Adrenal gland (tissue), 5 donors: ENCODE data around the gene ERC2.

ENCODE experiments used
- POLR2A ChIP-seq, 2 donors: fragments of 450-650 bp; IDR thresholded peaks; one replicate each; pipeline ENCODE4 v1.6.1; 2017; ENCODE audit warnings: antibody characterized with exemption in 2 of 2, mild to moderate bottlenecking in 2 of 2, moderate library complexity in 1 of 2
- TF ChIP-seq, protein P1 (sequence below), 6 experiments: fragments of 450-650 bp in 4 of 6; fragments of 200-600 bp in 2 of 6; sonication (generic) in 1 of 6; IDR thresholded peaks; 1 replicate in 5 of 6; 2 replicates in 1 of 6; pipeline versions ENCODE4 v1.5.1 to v1.8.0; 2016 to 2021; ENCODE audit warnings: antibody characterized with exemption in 6 of 6, mild to moderate bottlenecking in 2 of 6, moderate library complexity in 1 of 6
- donor health status: DM: no; HTN: no; CAD: no.

DNA sequence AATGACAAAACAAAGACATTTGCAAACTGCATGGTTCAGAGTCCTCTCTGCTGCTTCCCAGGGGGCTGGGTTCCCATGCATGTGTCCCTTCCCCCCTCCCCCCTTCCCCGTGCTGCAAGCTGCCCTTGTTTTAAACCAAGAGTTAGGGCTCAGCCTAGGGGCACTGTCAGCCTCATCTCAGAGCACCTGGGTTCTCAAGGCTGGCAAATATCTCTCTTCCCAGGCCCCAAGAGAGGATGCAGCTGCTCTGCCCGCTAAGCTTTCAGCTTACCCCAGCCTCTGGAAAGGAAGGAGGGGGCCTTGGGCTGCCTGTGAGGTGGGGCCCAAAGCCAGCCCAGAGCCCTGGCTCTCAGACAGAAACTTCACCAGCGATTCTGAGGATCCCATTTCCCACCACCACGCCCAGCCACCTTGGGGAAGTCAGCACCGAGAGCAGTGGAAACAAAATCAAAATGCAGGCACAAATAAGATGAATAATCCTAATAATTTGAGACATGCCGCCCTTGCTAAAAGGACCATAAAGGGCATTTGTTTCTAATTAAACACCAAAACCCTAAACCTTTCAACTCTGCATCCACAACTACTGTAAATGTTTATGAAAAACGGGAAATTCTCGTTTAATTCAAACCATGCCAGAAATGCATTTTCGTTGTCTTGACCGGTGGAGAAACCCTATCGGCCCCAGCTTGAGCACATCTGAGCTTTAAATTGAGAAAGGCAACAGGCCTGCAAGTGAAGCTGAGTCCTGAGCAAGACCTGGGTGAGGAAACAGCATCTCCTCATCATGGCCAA lies 913.4 kb downstream of the ERC2 start:
- no peak for TF ChIP-seq POLR2A (IDR thresholded peaks at IDR 0.05)
- TF ChIP-seq, protein P1, sequence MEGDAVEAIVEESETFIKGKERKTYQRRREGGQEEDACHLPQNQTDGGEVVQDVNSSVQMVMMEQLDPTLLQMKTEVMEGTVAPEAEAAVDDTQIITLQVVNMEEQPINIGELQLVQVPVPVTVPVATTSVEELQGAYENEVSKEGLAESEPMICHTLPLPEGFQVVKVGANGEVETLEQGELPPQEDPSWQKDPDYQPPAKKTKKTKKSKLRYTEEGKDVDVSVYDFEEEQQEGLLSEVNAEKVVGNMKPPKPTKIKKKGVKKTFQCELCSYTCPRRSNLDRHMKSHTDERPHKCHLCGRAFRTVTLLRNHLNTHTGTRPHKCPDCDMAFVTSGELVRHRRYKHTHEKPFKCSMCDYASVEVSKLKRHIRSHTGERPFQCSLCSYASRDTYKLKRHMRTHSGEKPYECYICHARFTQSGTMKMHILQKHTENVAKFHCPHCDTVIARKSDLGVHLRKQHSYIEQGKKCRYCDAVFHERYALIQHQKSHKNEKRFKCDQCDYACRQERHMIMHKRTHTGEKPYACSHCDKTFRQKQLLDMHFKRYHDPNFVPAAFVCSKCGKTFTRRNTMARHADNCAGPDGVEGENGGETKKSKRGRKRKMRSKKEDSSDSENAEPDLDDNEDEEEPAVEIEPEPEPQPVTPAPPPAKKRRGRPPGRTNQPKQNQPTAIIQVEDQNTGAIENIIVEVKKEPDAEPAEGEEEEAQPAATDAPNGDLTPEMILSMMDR (IDR thresholded peaks at IDR 0.05): no peak
